Fibroblast of skin of left quadriceps (primary cell): ENCODE data around the gene TSN.
"Not testable (repeated sequence)": the region's sequence is repeated elsewhere in the genome, so short reads cannot be mapped to it uniquely, and the experiment has no call there.

Experiments used
- DNase-seq, 2 experiments: peaks; one replicate each; pipeline ENCODE4 v3.0.0-alpha.2; 2013; ENCODE audit warnings: low read depth in 2 of 2

TSN gene

DNA sequence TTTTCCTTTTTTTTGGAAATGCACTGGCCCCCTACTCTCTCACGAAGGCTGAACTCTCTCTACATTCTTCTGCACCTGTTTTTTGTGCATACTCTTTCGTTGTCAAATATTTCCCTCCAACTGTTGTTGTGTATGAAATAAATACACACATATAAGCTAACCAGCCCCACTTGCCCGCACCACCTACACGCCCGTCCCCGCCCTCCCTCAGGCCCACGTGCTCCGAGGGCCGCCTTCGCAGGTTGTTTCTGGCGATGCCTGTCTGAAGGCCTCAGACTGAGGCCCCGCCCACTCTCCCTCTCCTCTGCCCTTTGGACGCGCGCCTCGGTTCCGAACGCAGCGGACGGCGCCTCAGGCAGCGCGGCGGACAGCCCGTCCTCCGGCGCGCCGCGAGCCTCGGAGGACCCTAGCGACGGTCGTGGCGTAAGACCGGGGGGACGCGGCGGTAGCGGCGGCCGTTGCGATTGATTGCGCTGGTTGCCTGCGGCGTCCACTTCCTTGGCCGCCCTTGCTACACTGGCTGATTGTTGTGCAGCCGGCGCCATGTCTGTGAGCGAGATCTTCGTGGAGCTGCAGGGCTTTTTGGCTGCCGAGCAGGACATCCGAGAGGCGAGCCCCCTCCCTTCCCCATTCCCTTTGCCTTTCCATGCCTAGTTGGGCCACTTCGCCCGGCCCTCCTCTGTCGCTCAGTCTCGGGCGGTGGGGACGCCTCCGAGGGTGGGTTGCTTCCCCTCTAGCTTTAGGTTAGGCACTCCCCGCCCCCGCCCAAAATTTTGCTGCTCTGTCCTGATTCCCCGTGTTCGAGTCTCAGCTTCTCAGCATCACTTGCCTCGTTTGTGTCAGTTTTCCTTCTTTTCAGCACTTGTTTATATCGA lies at the start of gene TSN:
TSN (plus strand) TSS at position 415 of the 875 bp plus-strand sequence; CDS start at position 544, 129 bp downstream.
- DNase-seq = peak; percentile 93 to 94

- no peak for DNase-seq
Measured at GRCh38 chr2:121705958-121706357, 49.5 kb upstream of the TSN start.

DNA sequence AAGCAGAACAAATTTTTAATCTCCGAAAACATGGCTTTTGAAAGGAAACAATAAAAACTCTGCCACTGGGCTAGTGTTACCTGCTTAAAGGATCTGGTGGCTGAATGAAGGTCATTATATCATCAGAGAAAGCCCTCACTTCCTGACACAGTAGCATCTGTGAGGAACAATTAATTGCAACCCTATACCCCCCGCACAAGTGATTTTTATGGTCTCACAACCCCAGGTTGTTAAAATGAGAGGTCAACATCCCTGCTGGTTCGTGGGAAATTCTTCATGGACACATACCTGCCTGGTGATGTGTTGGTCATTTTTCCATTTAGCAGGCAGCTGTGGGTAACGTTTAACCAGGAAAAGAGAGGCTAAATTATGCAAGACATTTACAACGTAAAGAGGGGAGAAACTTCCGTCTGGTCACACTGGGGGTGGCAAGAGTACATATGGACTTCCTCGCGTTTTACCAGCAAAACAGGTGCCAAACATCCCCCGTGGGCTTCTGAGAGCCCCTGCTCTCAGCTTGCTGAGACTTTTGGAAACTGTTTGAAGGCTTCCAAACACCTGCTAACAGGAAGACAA lies 48.0 kb upstream of the TSN start:
- DNase-seq = no peak

- DNase-seq = no peak
Measured at GRCh38 chr2:121707920-121708361, 47.5 kb upstream of the TSN start.

GRCh38 chr2:121709776-121710469 lies 45.5 kb upstream of the TSN start:
- DNase-seq = no peak

DNA sequence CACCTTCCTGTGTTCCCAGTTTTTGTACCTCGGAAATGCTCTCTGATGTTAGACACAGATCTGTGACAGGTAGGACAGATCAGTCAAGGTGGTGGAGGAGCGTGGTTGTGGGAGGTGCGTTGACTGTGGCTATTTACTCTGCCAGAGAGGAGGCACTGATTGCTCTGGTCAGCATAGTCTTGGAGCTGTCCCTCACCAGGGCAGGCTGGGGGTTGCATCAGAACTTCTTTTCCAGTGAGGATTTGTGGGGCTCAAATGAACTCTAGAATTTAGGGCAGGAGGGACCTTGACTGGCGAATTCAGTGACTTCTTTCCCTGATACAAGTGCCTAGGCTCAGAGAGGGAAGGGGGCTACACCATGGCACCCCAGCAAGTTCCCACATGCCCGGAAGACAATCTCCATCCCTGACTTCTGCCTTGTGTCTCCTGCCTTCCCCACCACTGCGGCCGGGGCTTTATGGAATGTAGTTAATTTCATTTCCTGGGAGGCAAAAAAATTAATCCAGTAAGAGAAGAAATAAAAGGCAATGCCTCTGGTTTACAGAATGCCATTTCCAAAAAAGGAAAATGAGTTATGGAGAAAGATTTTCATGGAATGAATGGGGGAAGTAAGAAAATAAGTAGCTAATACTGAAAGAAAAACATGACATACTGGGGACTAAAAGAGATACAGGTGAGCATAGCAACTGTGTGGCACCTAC lies 44.8 kb upstream of the TSN start:
- peak; percentile 21 for DNase-seq

DNA sequence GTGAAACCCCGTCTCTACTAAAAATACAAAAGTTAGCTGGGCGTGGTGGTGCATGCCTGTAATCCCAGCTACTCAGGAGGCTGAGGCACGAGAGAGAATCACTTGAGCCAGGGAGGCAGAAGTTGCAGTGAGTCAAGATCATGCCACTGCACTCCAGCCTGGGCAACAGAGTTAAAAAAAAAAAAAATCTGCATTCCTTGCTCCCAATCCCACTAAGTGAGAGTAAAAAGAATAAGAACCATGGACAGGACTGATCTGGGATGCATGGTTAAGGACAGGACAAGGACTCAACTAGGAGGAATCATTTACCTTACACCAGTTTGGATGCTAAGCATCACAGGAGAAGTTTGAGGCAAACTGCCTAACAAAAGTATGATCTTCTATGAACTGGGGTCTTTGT lies 44.0 kb upstream of the TSN start:
- not testable (repeated sequence) for DNase-seq

DNA sequence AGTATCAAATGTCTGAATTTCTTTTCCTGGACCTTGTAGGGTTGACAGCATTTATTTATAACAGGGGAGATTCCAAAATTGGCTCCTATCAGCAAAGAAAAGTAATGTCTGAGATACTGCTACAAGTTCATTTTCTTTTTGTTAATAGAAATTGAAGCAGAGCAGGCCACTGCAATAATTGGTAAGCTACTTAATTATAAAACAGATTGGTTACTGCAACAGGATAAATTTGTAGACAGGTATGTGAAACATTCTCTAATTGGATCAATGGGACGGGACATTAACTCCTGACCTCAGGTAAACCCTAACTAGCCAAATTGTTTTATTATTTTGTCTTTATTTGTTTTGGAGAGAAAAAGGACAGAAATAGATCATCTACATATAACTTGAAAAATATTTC lies 39.3 kb upstream of the TSN start:
- DNase-seq = no peak

GRCh38 chr2:121717529-121717928 lies 37.9 kb upstream of the TSN start:
- DNase-seq = no peak

DNA sequence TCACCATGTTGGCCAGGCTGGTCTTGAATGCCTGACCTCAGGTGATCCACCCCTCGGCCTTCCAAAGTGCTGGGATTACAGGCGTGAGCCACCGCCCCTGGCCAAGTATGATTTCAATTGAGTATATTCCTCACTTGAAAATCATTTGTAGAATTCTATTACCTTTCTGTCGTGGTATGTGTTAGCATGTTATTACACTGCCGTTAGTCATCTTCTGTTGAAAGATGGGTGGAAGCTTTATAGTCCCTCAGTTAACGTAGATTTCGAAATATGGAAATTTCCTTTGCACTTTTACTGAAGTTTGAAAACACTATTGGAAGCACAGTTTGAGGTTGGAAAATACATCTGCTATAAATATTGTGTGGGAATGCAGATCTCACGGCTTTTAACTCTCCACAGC lies 33.5 kb upstream of the TSN start:
- peak; percentile 92 to 93 for DNase-seq

DNA sequence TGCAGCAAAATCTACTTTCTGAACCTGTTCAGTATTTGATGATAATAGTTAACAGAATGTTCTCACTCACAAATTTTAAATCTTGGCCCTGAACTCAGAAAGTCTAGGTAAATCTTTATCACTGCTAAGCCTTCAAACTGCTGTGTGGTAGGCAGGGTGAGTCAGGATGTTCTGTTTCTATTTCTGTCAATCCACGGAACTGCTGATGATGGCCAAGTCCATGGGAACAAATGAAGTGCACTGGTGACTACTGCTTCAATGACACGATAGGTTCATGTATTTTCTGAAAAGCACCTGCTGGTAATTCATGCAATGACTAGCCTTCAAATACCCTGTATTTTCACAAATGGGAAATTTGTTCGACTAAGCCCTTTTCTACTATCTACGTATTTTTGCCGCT lies 33.0 kb upstream of the TSN start:
- peak in 1 of 2 experiments; percentile 18 for DNase-seq

GRCh38 chr2:121723316-121723715 lies 32.1 kb upstream of the TSN start:
- no peak for DNase-seq

DNA sequence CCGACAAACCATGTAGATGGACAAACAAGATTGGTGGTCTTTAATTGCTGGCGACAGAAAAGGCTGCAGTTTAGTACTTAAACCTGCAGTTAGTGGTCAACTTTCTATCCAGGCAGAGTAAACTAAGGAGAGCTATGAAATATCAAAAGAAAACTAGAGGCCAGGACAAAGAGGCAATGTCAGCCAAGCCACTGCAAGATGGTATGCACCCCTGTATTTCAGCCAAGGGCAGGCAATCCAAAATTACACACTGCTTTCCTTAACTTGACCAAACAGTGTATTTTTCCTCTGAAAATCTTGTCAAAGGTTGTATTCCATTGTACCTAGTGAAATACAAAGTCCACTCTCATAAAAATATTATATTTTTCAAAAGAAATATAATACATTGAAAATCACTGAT lies 28.1 kb upstream of the TSN start:
- DNase-seq = no peak

DNA sequence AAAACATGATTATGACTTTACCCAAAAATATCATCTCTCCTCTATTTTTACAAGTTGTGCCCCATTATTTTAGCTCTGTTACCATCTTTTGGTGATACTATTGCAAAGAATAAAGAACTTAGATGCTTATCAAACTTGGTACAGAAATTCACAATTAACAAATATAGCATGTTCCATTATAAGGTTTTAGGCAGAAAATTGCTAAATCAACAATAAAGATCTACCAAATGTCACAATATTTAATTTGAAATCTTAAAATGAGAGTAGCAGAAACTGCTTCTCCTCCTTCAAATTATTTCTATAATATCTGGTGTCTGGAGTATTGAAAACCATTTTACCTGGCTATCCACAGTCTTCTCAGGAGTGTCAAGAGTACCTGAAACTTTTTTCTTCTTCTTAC lies 27.5 kb upstream of the TSN start:
- no peak for DNase-seq

DNA sequence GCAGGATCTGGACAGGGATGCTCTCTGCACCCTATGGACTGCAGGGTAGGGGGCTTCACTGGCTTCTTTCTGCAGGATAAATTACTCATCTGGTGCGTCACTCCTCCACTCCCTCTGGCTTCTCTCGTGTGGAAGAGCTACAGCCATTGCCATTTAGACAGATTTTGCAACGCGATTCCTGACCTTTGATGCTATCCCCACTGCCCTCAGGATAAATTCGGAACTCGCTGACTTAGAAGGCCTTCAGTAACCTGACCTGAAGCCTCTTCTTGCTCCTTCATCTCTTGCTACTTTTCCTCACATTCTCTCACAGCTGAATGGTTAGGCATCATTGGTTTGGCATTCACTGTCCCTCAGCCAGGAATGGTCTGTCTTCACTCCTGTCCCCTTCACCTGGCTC lies 24.1 kb upstream of the TSN start:
- no peak for DNase-seq

- DNase-seq = not testable (repeated sequence)
Measured at GRCh38 chr2:121734544-121734943, 20.9 kb upstream of the TSN start.

- DNase-seq = no peak
Measured at GRCh38 chr2:121735518-121736074, 19.9 kb upstream of the TSN start.

- no peak for DNase-seq
Measured at GRCh38 chr2:121736140-121736461, 19.4 kb upstream of the TSN start.

GRCh38 chr2:121736462-121737336 lies 18.8 kb upstream of the TSN start, which contains the start of gene NIFK:
NIFK (minus strand) TSS chr2:121736875; CDS start chr2:121736850, 25 bp downstream.
- DNase-seq = peak; percentile 94 to 95

DNA sequence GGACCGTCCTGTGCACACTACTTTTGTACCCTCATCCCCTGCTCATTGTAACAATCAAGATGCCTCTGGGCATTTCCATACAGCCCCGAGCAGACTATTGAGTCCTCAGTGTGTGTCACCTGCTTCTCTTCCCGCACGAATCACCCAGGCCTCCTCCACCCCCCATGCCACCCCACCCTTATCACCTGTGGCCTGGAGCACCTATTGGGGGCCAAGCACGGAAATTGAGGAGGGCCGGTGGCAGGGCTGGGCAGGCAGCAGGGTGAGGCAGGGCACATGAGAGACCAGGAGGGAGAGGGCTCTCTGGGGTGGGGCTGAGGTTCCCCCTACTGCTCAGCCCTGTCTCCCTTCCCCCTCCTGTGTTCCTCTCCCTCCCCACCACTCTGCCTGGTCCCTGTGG lies 14.5 kb upstream of the TSN start:
- no peak for DNase-seq

DNA sequence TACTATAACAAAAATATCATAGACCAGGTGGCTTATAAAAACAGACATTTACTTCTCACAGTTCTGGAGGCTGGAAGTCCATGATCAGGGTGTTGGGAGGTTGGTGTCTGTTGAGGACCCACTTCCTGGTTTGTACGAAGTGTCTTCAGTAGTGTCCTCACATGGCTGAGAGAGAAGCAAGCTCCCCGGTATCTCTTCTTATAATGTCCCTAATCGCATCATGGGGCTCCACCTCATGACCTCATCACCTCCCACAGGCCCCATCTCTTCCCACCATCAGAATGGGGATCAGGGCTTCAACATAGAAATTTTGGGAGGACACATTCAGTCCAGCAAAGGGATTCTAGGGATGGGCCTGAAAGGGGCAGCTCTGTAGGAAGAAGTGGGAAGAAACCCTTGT lies 14.0 kb upstream of the TSN start:
- no peak for DNase-seq
